ENCODE results near the gene RAVER2.

GRCh38 chr1:64847666-64848065 is 102.8 kb downstream of the RAVER2 start:
- TF ChIP-seq CTCF (IDR thresholded peaks at IDR 0.05) (no peak), ZFX (IDR thresholded peaks at IDR 0.05; ENCODE audit: borderline replicate concordance) (no peak)
